Urinary bladder (tissue), 4 donors: Measurements from ENCODE around the gene LDLRAD4. TPM values are rescaled to one million over a fixed set of nuclear protein-coding genes. Genes with fewer than 3 reads are reported as not detected.

ENCODE experiments used
- DNase-seq: peaks from one replicate; pipeline ENCODE4 v3.0.0-alpha.2; 2015; ENCODE audit errors: extremely low spot score
- H3K27ac ChIP-seq: one replicate; pipeline ENCODE4 v1.5.1; 2013; ENCODE audit warnings: low read depth, mild to moderate bottlenecking, moderate library complexity
- H3K36me3 ChIP-seq: one replicate; pipeline ENCODE4 v1.6.1; 2013; ENCODE audit warnings: mild to moderate bottlenecking, moderate library complexity; ENCODE audit not compliant: insufficient read depth
- H3K4me1 ChIP-seq: one replicate; pipeline ENCODE4 v1.6.1; 2013; ENCODE audit warnings: mild to moderate bottlenecking, moderate library complexity; ENCODE audit not compliant: insufficient read depth
- H3K4me3 ChIP-seq: one replicate; pipeline ENCODE4 v1.5.1; 2013; ENCODE audit warnings: low read depth, low read length
- WGBS: extraction: QIAGEN DNeasy Blood & Tissue Kit; methylation state at CpG from one replicate; pipeline ENCODE4 v1.1.7; 2013; 5-methylcytosine and 5-hydroxymethylcytosine counted together
- polyA plus RNA-seq: library from polyadenylated mRNA; stranded (reverse); fragments of 200-250 nt; gene quantifications from one replicate; pipeline ENCODE4 v1.2.3, GENCODE V29; 2013
- total RNA-seq: library from RNA; depleted of rRNA; stranded (reverse); fragments of >200 nt; gene quantifications from one replicate; pipeline ENCODE4 v1.2.3, GENCODE V29; 2014
- donor health status: healthy with polysubstance abuse.
- donor health status: healthy.

LDLRAD4 gene
- total and polyA plus RNA-seq, 2 donors = 13.8 to 52.3 TPM

DNA sequence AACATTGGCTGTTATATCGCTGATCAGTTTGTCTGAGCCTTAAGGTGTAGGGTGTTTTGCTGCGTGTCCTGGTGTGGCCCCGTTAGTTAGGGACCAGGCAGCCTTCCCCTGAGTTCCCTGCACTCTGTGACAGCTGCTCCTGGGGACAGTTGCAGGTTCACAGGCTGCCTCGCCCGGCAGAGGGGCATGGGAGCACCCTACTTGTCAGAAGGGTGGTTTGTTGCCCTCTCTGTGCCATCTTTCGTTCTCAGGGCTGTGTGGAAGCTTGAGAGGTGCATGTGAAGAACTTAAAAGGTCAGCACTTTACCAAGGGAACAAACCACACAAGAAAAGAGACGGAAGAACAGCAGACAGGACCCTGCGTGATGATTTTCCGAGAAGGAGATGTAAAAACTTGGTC, 159.6 kb downstream of the LDLRAD4 start:
- Histone ChIP-seq H3K27ac (no peak overlapping the region), H3K36me3 (no peaks in the 10 kb centered on the region), H3K4me3 (no peak overlapping the region), H3K4me1 (peaks cover 2% of the 10 kb centered on the region)
- DNase-seq = no peak
- 95% methylated on average over 9 of the region's 9 CpGs for WGBS

DNA sequence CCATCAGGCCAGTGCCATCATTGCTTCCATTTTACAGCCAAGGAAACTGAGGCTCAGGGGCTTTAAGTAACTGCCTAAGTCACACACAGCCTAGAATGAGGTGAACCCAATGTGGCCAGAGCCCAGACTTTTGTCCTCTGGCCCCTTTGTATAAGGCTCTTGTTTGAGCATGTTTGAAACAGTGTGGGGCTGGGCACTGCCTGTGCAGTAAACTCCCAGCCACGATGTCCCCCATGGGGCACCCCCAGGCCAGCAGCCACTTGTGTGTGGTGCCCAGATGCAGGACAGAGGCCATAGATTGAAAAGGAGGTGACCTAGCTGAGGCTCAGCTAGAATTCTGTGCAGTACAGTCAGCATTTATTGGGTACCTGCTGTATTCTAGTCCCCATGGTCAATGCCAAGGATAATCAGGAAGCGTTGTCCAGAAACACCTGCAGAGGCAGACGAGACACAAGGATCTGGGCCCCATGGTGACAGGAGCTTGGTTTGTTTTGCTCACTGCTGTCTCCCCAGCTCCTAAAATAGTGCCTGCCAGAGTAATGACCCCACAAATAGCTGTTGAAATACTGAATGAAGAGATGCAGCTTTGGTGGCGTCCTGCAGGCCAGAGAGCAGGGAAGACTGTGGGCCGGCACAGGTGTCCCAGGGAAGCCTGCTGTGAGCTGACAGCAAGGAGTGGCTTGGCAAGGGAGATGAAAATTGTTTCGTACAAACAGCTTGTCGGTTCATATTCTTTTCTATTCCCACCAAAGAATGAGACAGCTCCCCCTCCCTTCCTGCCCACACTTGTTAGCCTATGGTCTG, 160.7 kb downstream of the LDLRAD4 start:
- 53% methylated on average over 7 of the region's 7 CpGs for WGBS
- no peaks in the 10 kb centered on the region for H3K36me3 ChIP-seq
- peaks cover 2% of the 10 kb centered on the region for H3K4me1 ChIP-seq
- H3K27ac ChIP-seq = no peak overlapping the region
- no peak for DNase-seq
- no peak overlapping the region for H3K4me3 ChIP-seq

DNA sequence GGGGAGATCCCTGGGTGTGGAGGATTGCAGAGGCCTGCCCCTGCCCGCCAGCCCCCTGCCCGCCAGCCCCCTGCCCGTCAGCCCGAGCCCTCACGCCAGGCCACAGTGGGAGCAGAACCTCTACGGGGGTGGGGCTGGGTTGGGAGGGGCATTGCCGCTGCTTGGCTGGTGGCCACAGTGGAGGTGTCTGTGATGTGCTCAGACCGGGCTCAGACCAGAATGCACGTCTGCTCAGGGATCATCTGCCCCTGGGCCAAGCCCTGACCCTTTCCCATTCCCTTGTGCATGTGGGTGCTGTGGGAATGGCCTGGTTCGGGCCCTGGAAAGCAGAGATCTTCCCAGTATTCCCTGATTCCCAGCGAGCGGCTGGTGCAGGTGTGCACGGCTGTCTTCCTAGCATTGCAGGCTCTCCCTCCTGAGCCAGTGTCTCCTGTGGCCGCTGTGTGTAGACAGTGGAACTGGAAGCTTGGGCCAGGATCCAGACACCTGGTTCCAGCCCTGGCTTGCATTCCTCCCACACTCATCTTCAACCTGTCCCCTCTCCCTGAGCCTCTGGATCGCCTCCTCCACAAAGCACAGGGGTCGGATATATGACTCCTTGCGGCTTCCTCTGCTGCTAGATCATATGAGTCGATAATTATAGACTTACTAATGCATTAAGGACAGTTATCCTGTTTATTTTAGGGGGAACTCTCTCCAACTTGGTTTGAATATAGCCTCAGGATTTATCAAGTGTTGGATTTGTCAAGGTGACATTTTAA, 161.6 kb downstream of the LDLRAD4 start:
- 69% methylated on average over 18 of the region's 18 CpGs for WGBS
- Histone ChIP-seq H3K4me1 (peaks cover 2% of the 10 kb centered on the region), H3K27ac (no peak overlapping the region)

DNA sequence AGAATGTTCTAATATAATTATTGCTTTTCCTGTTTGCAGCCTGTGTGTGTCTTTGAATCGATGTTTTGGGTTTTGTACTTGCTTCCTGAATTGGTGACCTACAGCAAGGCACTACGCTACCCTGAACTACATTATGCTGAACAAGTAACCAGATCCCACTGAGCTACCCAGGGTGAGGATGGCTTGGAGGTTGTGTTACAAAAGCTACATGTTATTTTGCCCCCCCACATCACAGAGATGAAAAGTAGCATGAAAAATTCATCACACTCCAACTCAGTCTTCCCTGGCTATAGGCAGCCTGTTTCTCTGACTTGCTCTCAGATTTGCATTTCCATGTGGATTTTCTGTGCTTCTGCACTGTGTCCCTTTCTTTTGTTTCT, 162.1 kb downstream of the LDLRAD4 start:
- H3K36me3 ChIP-seq = no peaks in the 10 kb centered on the region
- H3K4me3 ChIP-seq = no peak overlapping the region
- DNase-seq = no peak
- H3K4me1 ChIP-seq = no peaks in the 10 kb centered on the region
- H3K27ac ChIP-seq = no peak overlapping the region
- WGBS = 73% methylated on average over 2 of the region's 2 CpGs

More for the DNA sequence above, 161.6 kb downstream of the LDLRAD4 start:
- DNase-seq = no peak
- Histone ChIP-seq H3K4me3 (no peak overlapping the region), H3K36me3 (no peaks in the 10 kb centered on the region)

DNA sequence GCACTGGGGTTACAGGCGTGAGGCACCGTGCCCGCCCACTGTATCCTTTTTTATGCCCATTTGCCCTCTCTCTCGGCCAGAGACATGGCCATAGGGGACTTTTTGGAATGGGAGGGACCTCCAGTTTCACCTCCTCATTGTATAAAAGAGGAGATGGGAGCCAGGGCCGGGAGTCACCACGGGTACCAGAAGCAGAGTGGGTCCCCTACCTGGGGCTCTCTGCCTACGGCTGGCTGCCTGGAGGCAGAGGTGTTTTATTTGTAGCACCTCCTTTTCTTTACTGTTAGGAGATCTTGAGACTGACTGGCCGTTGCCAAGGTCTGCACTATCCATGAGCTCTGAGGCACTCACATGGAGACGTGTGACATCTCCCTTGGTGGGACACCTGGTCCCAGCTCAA, 162.8 kb downstream of the LDLRAD4 start:
- 91% methylated on average over 9 of the region's 9 CpGs for WGBS
- no peaks in the 10 kb centered on the region for H3K36me3 ChIP-seq
- H3K4me1 ChIP-seq = no peaks in the 10 kb centered on the region
- no peak for DNase-seq
- no peak overlapping the region for H3K27ac ChIP-seq
- no peak overlapping the region for H3K4me3 ChIP-seq

DNA sequence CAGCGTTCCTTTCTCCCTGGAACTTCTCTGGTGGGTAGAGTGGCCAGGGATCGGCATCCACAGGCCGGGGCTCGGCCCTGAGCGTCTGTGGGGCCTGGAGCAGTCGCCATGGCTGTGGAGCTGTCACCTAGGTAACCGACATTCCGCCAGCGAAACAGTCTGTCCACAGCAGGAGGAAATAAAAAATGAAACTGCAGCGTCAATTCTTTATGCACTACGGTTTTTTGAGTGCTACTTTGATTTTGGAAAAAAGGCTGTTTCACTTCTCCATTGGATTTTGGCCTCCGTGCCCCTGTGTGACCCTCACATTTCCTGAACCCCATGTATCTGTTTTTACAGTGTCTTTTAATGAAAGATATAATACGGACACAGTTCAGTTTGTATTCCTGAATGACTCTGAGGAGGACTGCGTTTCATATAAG, 163.4 kb downstream of the LDLRAD4 start:
- no peaks in the 10 kb centered on the region for H3K36me3 ChIP-seq
- 5% methylated on average over 14 of the region's 14 CpGs for WGBS
- H3K4me1 ChIP-seq = no peaks in the 10 kb centered on the region
- peak overlapping the region; percentile 69 for H3K27ac ChIP-seq
- DNase-seq = no peak
- H3K4me3 ChIP-seq = peak overlapping the region; percentile 23

DNA sequence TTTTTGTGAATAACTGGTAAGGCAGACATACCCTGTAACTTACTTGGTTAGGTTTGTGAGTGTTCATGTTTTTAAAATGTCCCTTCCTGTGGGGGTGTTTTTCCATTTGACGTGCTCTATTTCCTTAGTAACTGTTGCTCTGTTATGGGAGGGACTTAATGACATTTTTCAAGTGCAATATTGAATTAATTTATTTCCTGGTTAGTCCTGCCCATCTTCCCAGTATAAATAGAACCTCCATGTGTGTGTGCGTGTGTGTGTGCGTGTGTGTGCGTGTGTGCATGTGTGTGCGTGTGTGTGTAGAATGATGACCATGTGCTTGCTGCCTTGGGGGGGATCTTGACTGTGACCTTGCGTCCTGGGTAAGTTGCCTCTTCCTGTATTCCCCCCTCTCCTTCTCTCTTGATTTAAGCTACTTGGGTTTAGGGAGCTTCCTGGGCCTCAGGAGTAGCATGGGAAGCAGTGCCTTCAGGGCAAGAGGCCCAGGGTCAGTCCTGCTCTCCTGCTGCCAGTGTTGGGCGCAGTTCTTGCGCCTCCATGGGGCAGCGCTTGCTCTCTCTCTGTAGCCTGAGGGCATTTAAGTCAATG, 163.9 kb downstream of the LDLRAD4 start:
- H3K36me3 ChIP-seq = no peaks in the 10 kb centered on the region
- WGBS = 66% methylated on average over 9 of the region's 9 CpGs
- H3K4me1 ChIP-seq = no peaks in the 10 kb centered on the region
- no peak overlapping the region for H3K4me3 ChIP-seq
- H3K27ac ChIP-seq = no peak overlapping the region
- peak; percentile 77 for DNase-seq

DNA sequence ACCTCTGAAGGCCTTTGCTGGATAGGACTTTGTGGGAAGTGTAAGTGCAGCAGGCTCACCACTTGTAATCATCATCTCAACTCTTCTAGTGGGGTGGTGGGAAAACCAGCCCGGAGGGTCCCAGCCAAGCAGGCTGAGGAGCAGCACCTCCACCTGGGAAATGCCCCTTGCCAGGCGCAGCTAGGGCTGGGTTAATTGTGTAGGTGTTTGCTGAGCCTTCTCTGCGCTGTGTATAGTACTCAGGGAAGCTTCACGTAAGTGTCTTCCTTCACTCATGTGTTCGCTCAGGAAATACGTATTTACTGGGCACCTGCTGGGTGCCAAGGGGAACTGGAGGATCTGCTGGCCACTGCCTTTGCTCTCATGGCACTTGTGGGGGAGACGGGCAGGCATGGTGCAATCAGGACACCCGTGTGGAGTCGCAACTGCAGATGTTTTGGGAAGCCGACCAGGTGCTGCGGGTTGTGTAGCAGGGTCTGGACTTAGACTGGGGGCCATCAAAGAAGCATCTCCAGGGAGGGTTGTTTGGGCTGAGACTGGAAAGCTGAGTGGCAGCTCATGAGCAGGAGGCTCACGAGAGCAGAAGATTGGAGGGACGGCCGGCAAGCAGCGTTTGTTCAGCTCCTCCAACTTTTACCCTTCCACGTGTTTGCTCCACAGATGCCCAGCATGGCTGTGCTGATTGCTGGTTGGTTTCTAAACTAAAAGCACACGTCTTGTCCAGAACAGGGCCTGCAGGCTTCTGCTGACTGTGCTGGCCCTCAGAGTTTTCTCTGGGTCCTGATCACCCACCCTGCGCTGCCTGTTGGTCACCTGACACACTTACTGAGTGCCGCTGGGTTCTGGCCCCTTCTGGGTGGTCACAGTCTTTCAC, 164.6 kb downstream of the LDLRAD4 start:
- H3K36me3 ChIP-seq = no peaks in the 10 kb centered on the region
- H3K27ac ChIP-seq = no peak overlapping the region
- H3K4me3 ChIP-seq = no peak overlapping the region
- 91% methylated on average over 19 of the region's 19 CpGs for WGBS
- H3K4me1 ChIP-seq = no peaks in the 10 kb centered on the region
- no peak for DNase-seq

DNA sequence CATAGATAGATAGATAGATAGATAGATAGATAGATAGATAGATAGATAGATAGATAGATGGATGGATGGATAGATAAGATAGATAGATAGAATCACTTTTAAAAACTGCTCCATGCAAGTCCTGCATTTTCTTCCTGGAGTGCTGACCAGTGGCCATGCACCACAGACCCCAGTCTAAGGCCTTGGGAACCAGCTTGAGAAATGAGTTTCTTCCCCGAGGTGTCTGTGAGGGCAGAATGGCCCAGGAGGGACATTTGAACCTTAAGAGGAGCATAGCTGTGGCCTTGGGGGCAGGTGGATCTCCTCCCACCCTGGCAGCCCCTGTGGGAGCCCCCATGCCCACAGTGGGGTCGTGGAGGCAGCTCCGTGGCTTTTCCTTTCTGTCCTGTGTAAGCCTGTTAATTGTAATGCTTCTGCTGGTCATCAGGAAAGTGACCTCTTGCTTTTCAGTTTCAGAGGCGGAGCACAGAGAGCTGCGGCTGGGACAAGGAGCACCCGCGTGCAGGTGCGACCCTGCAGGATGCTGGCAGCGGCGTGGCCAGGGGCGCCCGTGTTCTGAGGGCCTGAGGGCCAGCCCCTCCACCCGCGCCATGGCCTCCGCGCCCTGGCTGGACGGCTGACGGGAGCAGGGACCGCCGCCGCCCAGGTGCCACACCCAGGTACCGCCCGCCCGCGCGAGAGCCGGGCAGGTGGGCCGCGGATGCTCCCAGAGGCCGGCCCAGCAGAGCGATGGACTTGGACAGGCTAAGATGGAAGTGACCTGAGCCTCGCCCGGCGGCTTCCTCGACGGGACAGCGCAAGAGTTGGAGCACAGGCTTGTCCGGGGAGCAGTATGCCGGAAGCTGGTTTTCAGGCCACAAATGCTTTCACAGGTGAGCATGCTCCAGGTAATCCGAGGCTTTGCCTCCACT, 168.6 kb downstream of the LDLRAD4 start:
- Histone ChIP-seq H3K4me1 (no peaks in the 10 kb centered on the region), H3K36me3 (no peaks in the 10 kb centered on the region), H3K27ac (no peak overlapping the region), H3K4me3 (no peak overlapping the region)
- no peak for DNase-seq
- 95% methylated on average over 40 of the region's 40 CpGs for WGBS

DNA sequence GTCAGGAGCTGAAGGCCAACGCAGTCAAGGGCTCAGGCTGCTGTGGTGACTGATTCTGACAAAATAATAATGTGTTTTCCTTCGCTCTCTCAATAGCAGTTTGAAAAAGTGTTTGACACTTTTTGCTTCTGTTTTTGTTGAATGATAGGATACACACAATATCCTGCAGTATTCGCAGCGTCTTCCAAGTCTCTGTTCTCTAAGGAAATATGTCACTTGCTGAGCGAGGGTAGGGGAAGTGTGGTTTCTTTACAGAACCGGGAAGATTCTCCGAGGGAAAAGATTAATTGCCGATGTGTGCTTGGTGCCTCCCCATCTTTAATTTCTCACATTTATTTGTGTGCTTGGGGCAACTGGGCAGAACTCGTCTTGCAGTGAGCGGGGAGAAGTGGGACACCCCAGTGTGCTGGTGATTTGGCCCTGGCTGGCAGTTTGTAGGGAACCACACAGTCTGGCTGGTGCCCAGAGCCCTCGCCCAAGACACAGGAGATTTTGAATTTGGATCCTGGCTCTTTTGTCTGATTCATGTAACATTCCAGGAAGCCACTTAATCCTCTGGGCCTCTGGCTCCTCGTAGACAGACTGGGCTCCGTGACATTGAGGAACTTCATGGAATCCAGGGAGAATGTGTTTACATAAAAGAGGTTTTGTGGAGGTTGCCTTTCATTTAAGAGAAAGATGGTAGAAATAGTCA, 169.4 kb downstream of the LDLRAD4 start:
- WGBS = 57% methylated on average over 13 of the region's 13 CpGs
- H3K27ac ChIP-seq = no peak overlapping the region
- no peaks in the 10 kb centered on the region for H3K4me1 ChIP-seq
- DNase-seq = no peak
- no peaks in the 10 kb centered on the region for H3K36me3 ChIP-seq
- no peak overlapping the region for H3K4me3 ChIP-seq

DNA sequence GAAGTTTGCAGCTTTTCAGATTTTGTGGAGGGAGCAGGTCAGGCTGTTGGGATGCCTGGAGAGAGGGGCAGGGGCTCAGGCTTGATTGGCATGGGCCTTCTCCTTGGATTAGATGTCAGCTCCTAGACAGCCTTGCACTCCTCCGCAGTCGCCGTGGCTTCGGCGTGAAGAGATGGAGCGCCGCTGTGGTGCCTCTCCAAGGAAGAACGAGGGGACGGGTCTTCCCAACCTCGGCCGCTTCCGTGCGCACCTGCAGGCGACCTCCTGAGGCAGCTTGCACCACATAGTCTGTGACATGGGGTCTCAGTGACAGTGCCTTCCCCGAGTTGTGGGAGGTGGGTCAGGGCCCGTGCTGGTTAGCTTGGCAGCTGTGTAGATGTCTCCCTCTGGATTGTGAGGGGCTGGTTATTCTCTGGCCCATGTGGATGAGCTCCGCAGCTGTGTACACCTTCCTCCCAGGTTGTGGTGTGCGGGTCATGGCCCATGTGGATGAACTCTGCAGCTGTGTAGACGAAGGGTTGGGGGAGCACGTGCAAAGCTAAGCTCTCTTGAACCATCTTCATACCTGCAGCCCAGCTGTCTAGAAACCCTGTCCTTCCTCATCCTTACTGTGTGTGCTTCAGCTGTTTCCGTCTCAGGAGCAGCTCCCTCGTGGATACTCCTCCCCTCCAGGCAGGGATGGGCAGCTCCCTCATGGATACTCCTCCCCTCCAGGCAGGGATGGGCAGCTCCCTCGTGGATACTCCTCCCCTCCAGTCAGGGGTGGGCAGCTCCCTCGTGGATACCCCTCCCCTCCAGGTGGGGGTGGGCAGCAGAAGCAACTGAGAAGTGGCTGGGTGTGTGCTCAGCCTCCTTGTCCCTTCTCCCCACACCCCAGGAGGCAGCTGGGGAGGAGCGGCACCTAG, 170.3 kb downstream of the LDLRAD4 start:
- Histone ChIP-seq H3K27ac (no peak overlapping the region), H3K4me1 (no peaks in the 10 kb centered on the region), H3K36me3 (no peaks in the 10 kb centered on the region), H3K4me3 (no peak overlapping the region)
- WGBS = 86% methylated on average over 25 of the region's 25 CpGs
- DNase-seq = no peak
